HG02798 (cell line): ENCODE results near the gene BAG3.
A peak's percentile ranks its signal among the peaks of the same experiment; 100 is the strongest.
"Not testable (repeated sequence)": the region's sequence is repeated elsewhere in the genome, so short reads cannot be mapped to it uniquely, and the experiment has no call there.

Experiments
- ATAC-seq: cut with Tn5 transposase; IDR thresholded peaks from one replicate; pipeline ENCODE4 v1.9.1; 2021; ENCODE audit warnings: mild to moderate bottlenecking; ENCODE audit not compliant: unreplicated experiment, poor library complexity

Gene BAG3

GRCh38 chr10:119650692-119651513, at the start of gene BAG3:
Gene BAG3, plus strand, starts transcription at chr10:119651380. Its CDS starts 296 bp downstream, at chr10:119651676.
- peak; percentile 83 for ATAC-seq

- no peak for ATAC-seq
These were observed 48.7 kb upstream of the BAG3 start for GRCh38 chr10:119602241-119603095.

- no peak for ATAC-seq
These were observed 46.7 kb upstream of the BAG3 start for GRCh38 chr10:119604468-119604867.

GRCh38 chr10:119608316-119609155, 42.6 kb upstream of the BAG3 start:
- no peak for ATAC-seq

GRCh38 chr10:119609516-119609915, 41.7 kb upstream of the BAG3 start:
- ATAC-seq: no peak

GRCh38 chr10:119611433-119611832, 39.7 kb upstream of the BAG3 start:
- ATAC-seq: no peak

GRCh38 chr10:119613741-119614140, 37.4 kb upstream of the BAG3 start:
- ATAC-seq: no peak

- no peak for ATAC-seq
These were observed 36.5 kb upstream of the BAG3 start for GRCh38 chr10:119614686-119615085.

GRCh38 chr10:119616882-119617570, 34.2 kb upstream of the BAG3 start:
- ATAC-seq: no peak

GRCh38 chr10:119619215-119619614, 32.0 kb upstream of the BAG3 start:
- ATAC-seq: no peak

- not testable (repeated sequence) for ATAC-seq
These were observed 31.4 kb upstream of the BAG3 start for GRCh38 chr10:119619811-119620210.

- ATAC-seq: no peak
These were observed 30.7 kb upstream of the BAG3 start for GRCh38 chr10:119620241-119621077.

- no peak for ATAC-seq
These were observed 30.1 kb upstream of the BAG3 start for GRCh38 chr10:119621078-119621384.

GRCh38 chr10:119625570-119626280, 25.5 kb upstream of the BAG3 start:
- no peak for ATAC-seq

GRCh38 chr10:119630300-119630699, 20.9 kb upstream of the BAG3 start:
- no peak for ATAC-seq

GRCh38 chr10:119633538-119634218, 17.5 kb upstream of the BAG3 start:
- ATAC-seq: no peak

- no peak for ATAC-seq
These were observed 17.0 kb upstream of the BAG3 start for GRCh38 chr10:119634219-119634544.

- ATAC-seq: no peak
These were observed 13.5 kb upstream of the BAG3 start for GRCh38 chr10:119637631-119638030.
